CD4-positive, alpha-beta T cell treated with Interferon alpha-2 for 1 hour (primary cell): Measurements from ENCODE around the gene ETF1.

Experiments
- DNase-seq, 2 donors: peaks; one replicate each; pipeline ENCODE4 v3.0.0-alpha.2; 2020 to 2022

Gene ETF1

GRCh38 chr5:138542956-138543729 is at the start of gene ETF1:
ETF1 (minus strand) TSS chr5:138543236; CDS start chr5:138542918, 318 bp downstream.
- DNase-seq, result peak; percentile 100

GRCh38 chr5:138588013-138588788 is 45.2 kb upstream of the ETF1 start:
- DNase-seq, result no peak

- DNase-seq, result no peak
These were observed 42.1 kb upstream of the ETF1 start for GRCh38 chr5:138585157-138585556.

GRCh38 chr5:138583984-138584637 is 41.1 kb upstream of the ETF1 start:
- no peak for DNase-seq

- DNase-seq, result no peak
These were observed 39.9 kb upstream of the ETF1 start for GRCh38 chr5:138582959-138583358.

- no peak for DNase-seq
These were observed 37.7 kb upstream of the ETF1 start for GRCh38 chr5:138580777-138581176.

GRCh38 chr5:138580001-138580400 is 37.0 kb upstream of the ETF1 start:
- no peak for DNase-seq

- no peak for DNase-seq
These were observed 36.5 kb upstream of the ETF1 start for GRCh38 chr5:138579517-138579863.

- no peak for DNase-seq
These were observed 34.4 kb upstream of the ETF1 start for GRCh38 chr5:138577452-138577851.

- peak; percentile 98 to 99 for DNase-seq
These were observed 32.4 kb upstream of the ETF1 start, which contains the start of gene HSPA9 for GRCh38 chr5:138575194-138576015. HSPA9 (minus strand) TSS chr5:138575401; CDS start chr5:138575318, 83 bp downstream.

- no peak for DNase-seq
These were observed 31.7 kb upstream of the ETF1 start for GRCh38 chr5:138574744-138575193.

GRCh38 chr5:138573949-138574670 is 31.1 kb upstream of the ETF1 start:
- DNase-seq, result no peak

- DNase-seq, result no peak
These were observed 30.2 kb upstream of the ETF1 start for GRCh38 chr5:138573223-138573622.

- no peak for DNase-seq
These were observed 27.8 kb upstream of the ETF1 start for GRCh38 chr5:138570871-138571270.

- no peak for DNase-seq
These were observed 26.7 kb upstream of the ETF1 start for GRCh38 chr5:138569782-138570181.

- no peak for DNase-seq
These were observed 25.2 kb upstream of the ETF1 start for GRCh38 chr5:138568061-138568824.

- DNase-seq, result no peak
These were observed 23.8 kb upstream of the ETF1 start for GRCh38 chr5:138566792-138567191.

- peak; percentile 49 to 79 for DNase-seq
These were observed 22.2 kb upstream of the ETF1 start for GRCh38 chr5:138565100-138565821.

GRCh38 chr5:138564242-138564641 is 21.2 kb upstream of the ETF1 start:
- no peak for DNase-seq

- DNase-seq, result no peak
These were observed 20.5 kb upstream of the ETF1 start for GRCh38 chr5:138563340-138564118.
